ENCODE results near the gene CRYZ.
"Not testable (repeated sequence)": the region's sequence is repeated elsewhere in the genome, so short reads cannot be mapped to it uniquely, and the experiment has no call there.

CRYZ gene

DNA sequence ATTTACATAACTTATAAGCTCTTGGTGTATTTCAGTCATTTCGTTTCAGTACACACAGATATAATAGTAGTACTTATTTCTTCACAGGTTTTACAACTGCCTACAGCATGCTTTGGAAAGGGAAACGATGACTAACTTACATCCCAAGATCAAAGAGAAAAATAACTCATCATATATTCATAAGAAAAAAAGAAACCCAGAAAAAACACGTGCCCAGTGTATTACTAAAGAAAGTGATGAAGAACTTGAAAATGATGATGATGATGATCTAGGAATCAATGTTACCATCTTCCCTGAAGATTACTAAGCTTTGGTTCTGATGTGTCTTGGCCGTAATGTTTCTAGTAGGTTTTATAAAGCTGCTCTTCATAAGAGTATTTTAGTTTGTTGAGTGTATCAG lies 31.0 kb upstream of the CRYZ start:
- Histone ChIP-seq H3K4me1 (ENCODE audit: control insufficient read depth in 1 of 2, insufficient read depth in 1 of 2, low read depth in 1 of 2, low read length in 1 of 2) (no peaks in the 10 kb centered on the region), H3K27me3 (no peaks in the 10 kb centered on the region), H3K27ac (no peak overlapping the region), H3K9me3 (no peaks in the 10 kb centered on the region), H3K4me3 (ENCODE audit: low read depth in 1 of 2, low read length in 1 of 2) (no peak overlapping the region), H3K36me3 (peaks cover 4% of the 10 kb centered on the region)
- TF ChIP-seq CTCF (IDR thresholded peaks at IDR 0.05), result no peak

GRCh38 chr1:74756650-74757049 lies 23.8 kb upstream of the CRYZ start:
- not testable (repeated sequence) for H3K4me1 ChIP-seq (ENCODE audit: control insufficient read depth in 1 of 2, insufficient read depth in 1 of 2, low read depth in 1 of 2, low read length in 1 of 2); H3K9me3 ChIP-seq; H3K27ac ChIP-seq; H3K4me3 ChIP-seq (ENCODE audit: low read depth in 1 of 2, low read length in 1 of 2); H3K27me3 ChIP-seq
- H3K36me3 ChIP-seq, result peaks cover 21% of the 10 kb centered on the region

DNA sequence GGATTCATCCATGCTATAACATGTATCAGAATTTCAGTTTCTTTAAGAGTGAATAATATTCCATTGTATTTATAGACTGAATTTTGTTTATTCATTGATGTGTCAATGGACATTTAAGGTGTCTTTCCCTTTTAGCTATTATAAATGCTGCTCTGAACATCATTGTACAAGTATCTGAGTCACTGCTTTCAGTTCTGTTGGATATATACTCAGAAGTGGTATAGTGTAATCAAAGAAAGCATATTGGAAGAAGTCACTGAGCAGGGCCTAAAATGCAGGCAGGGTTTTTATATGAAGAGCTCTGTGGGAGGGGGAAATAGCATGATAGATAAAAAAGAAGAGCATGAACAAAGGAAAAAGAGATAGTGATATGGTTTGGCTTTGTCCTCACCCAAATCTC lies 22.6 kb upstream of the CRYZ start:
- Histone ChIP-seq H3K9me3 (no peaks in the 10 kb centered on the region), H3K36me3 (peaks cover 21% of the 10 kb centered on the region)
- TF ChIP-seq CTCF (IDR thresholded peaks at IDR 0.05), result no peak

GRCh38 chr1:74753104-74753503 lies 20.3 kb upstream of the CRYZ start:
- Histone ChIP-seq H3K27ac (no peak overlapping the region), H3K36me3 (peaks cover 21% of the 10 kb centered on the region), H3K27me3 (no peaks in the 10 kb centered on the region), H3K4me3 (ENCODE audit: low read depth in 1 of 2, low read length in 1 of 2) (no peak overlapping the region), H3K4me1 (ENCODE audit: control insufficient read depth in 1 of 2, insufficient read depth in 1 of 2, low read depth in 1 of 2, low read length in 1 of 2) (no peaks in the 10 kb centered on the region), H3K9me3 (no peaks in the 10 kb centered on the region)
- TF ChIP-seq CTCF (IDR thresholded peaks at IDR 0.05), result no peak

More for the DNA sequence above, 22.6 kb upstream of the CRYZ start:
- Histone ChIP-seq H3K27ac (no peak overlapping the region), H3K4me3 (ENCODE audit: low read depth in 1 of 2, low read length in 1 of 2) (no peak overlapping the region), H3K4me1 (ENCODE audit: control insufficient read depth in 1 of 2, insufficient read depth in 1 of 2, low read depth in 1 of 2, low read length in 1 of 2) (no peaks in the 10 kb centered on the region), H3K27me3 (no peaks in the 10 kb centered on the region)

DNA sequence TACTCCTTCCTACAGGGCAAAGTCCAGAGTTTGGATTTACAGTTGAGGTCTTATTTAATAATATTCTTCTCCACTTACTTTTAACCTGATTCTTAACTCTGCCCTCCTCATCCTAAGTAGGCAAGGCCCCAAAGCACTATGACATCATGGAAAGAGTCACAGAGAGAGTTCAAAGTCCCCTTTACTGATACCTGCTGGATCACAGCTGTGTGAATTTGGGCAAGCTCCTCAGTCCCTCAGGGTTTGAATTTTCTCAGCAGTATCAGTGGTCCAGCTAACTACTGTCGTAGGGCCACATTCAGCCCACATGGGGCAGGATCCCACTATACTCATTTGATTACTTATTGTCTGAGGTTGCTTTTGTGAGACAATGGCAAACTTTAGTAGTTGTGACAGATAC lies 16.1 kb upstream of the CRYZ start:
- Histone ChIP-seq H3K36me3 (peaks cover 13% of the 10 kb centered on the region), H3K27me3 (no peaks in the 10 kb centered on the region), H3K27ac (no peak overlapping the region), H3K4me1 (ENCODE audit: control insufficient read depth in 1 of 2, insufficient read depth in 1 of 2, low read depth in 1 of 2, low read length in 1 of 2) (no peaks in the 10 kb centered on the region), H3K4me3 (ENCODE audit: low read depth in 1 of 2, low read length in 1 of 2) (no peak overlapping the region), H3K9me3 (no peaks in the 10 kb centered on the region)
- no peak for TF ChIP-seq CTCF (IDR thresholded peaks at IDR 0.05)

DNA sequence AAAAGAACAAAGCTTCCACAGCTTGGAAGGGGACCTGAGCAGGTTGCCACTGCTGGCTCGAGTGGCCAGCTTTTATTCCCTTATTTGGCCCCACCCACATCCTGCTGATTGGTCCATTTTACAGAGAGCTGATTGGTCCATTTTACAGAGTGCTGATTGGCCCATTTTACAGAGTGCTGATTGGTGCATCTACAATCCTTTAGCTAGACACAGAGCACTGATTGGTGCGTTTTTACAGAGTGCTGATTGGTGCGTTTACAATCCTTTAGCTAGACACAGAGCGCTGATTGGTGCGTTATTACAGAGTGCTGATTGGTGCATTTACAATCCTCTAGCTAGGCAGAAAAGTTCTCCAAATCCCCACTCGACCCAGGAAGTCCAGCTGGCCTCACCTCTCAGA lies 12.4 kb upstream of the CRYZ start:
- not testable (repeated sequence) for H3K36me3 ChIP-seq; H3K4me1 ChIP-seq (ENCODE audit: control insufficient read depth in 1 of 2, insufficient read depth in 1 of 2, low read depth in 1 of 2, low read length in 1 of 2); H3K27ac ChIP-seq; H3K4me3 ChIP-seq (ENCODE audit: low read depth in 1 of 2, low read length in 1 of 2); H3K9me3 ChIP-seq; H3K27me3 ChIP-seq

GRCh38 chr1:74740307-74740980 lies 7.6 kb upstream of the CRYZ start:
- H3K4me3 ChIP-seq (ENCODE audit: low read depth in 1 of 2, low read length in 1 of 2); H3K4me1 ChIP-seq (ENCODE audit: control insufficient read depth in 1 of 2, insufficient read depth in 1 of 2, low read depth in 1 of 2, low read length in 1 of 2); H3K27me3 ChIP-seq; H3K27ac ChIP-seq; H3K9me3 ChIP-seq; H3K36me3 ChIP-seq: not testable (repeated sequence)
